ENCODE results near the gene MGMT. TPM values are rescaled to one million over a fixed set of nuclear protein-coding genes. Genes with fewer than 3 reads are reported as not detected.
A peak's percentile ranks its signal among the peaks of the same experiment; 100 is the strongest.

The MGMT gene
- total and polyA plus RNA-seq, 7 experiments from 2014 or later: 17.6 to 37.1 (median 22.0) TPM

DNA sequence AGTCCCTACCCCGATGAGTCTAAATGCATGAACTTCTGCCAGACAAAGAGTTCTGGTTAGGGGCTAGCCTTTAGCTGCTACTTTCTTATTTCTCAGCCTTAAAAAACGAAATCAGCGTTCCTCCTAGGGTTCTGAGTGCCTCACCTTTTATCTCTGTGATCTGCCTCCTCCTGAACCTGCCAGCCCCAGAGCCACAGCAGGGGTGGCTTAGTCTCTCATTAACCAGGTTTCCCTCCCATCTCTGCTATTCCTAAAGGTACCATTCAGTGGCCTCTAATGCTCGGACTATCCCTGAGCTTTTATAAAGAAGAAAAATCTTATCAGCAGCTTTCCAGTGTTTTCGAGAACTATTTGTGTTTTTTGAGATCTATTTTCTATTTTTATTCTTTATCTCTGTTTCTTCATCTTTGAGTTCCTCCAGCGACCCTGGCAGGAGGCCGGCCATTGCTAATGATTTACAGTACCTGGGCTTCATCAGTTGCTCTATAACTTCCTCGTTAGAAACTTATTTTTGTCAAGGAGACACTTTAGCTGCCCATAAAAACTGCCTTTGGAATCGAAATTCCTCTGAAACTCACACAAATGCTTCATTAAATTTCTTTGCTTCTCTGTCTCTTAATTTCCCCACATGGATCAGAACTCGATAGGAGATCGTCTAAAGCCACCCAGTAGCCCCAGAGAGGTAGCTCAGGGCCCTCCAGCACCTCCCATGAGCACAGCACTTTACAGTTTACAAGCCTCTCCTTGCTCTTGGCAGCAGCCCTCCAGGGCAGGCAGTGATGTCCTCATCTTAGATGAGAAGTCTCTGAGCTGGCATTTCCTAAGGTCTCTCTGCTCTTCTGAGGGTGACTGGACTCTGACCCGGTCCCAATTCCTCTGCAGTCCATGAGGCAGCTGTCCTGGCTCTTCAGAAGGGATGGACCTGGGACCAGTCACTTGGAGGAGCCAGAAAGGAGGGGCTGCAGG lies 347.9 kb downstream of the MGMT start:
- Mint-ChIP-seq H3K9me3 (peaks cover 0 to 27% (median 6%) of the 10 kb centered on the region in 11 donors), H3K4me1 (no peaks in the 10 kb centered on the region), H3K27ac (peak overlapping the region in 1 of 9 donors; percentile 80), H3K27me3 (peaks cover 0 to 16% (median 7%) of the 10 kb centered on the region in 5 donors), H3K4me3 (no peak overlapping the region), H3K36me3 (peaks cover 0 to 12% (median 8%) of the 10 kb centered on the region in 5 donors)
- Histone ChIP-seq H3K36me3 (ENCODE audit: control insufficient read depth in 2 of 3, insufficient read depth in 3 of 3, low read length in 3 of 3) (no peaks in the 10 kb centered on the region), H3K27me3 (ENCODE audit: control insufficient read depth in 2 of 2, insufficient read depth in 2 of 2, low read length in 2 of 2) (no peaks in the 10 kb centered on the region), H3K4me1 (ENCODE audit: control insufficient read depth in 2 of 2, insufficient read depth in 2 of 2, low read length in 2 of 2) (no peaks in the 10 kb centered on the region), H3K9me3 (ENCODE audit: control insufficient read depth in 2 of 3, low read length in 3 of 3) (no peaks in the 10 kb centered on the region), H3K4me3 (ENCODE audit: low read length) (no peak overlapping the region), H3K27ac (ENCODE audit: low read depth, low read length) (no peak overlapping the region)
- ChIA-PET POLR2A (no interaction called here), CTCF (no interaction called here)
- ATAC-seq (no peak), DNase-seq (no peak)
- intact Hi-C loops (cut with micrococcal nuclease): no loop called here

DNA sequence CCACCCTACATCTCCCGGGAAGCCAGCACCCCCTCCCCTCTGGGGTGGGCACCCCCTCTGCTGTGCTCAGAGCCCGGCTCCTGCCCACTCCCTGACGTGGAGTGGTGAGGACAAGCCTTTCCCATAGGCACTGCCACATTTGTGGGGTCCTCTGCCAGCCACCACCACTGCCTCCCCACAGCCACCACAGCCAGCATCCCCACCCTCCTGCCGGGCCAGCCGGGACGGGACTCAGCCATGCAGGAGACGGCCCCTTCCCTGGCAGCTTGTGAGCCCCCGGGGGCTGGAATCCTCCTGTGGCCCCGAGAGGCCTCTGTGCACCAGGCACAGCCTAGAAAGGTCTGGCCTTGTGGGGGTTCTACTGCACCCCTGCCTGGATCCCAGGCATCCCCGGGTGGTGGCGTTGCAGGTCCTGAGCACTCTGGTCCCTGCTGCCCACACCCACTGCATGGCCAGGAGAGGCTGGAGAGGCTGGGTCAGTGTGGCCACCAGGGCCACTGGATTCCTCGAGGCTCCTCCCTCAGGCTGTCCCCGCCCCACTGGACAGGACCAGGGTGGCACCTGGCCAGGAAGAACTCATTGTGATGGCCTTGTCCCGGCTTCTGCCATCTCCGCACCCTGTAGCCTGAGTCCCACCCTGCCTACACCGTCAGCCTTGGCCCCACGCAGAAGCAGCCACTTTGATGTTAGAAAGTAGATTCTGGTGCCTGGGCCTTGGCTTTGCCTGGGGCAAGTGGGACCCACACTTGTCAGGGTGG lies 349.0 kb downstream of the MGMT start:
- H3K4me1 ChIP-seq (ENCODE audit: control insufficient read depth in 2 of 2, insufficient read depth in 2 of 2, low read length in 2 of 2): no peaks in the 10 kb centered on the region
- H3K36me3 ChIP-seq (ENCODE audit: control insufficient read depth in 2 of 3, insufficient read depth in 3 of 3, low read length in 3 of 3): no peaks in the 10 kb centered on the region
- H3K27me3 ChIP-seq (ENCODE audit: control insufficient read depth in 2 of 2, insufficient read depth in 2 of 2, low read length in 2 of 2): no peaks in the 10 kb centered on the region
- Mint-ChIP-seq H3K9me3 (peaks cover 0 to 27% (median 6%) of the 10 kb centered on the region in 11 donors), H3K36me3 (peaks cover 0 to 12% (median 8%) of the 10 kb centered on the region in 5 donors), H3K4me1 (no peaks in the 10 kb centered on the region), H3K4me3 (no peak overlapping the region), H3K27ac (peak overlapping the region in 1 of 9 donors; percentile 38), H3K27me3 (peaks cover 0 to 16% (median 7%) of the 10 kb centered on the region in 5 donors)
- ChIA-PET CTCF (no interaction called here), POLR2A (no interaction called here)
- intact Hi-C loops (cut with micrococcal nuclease): no loop called here
- ATAC-seq (no peak), DNase-seq (no peak)
- no peak overlapping the region for H3K27ac ChIP-seq (ENCODE audit: low read depth, low read length)
- no peaks in the 10 kb centered on the region for H3K9me3 ChIP-seq (ENCODE audit: control insufficient read depth in 2 of 3, low read length in 3 of 3)
- no peak overlapping the region for H3K4me3 ChIP-seq (ENCODE audit: low read length)

GRCh38 chr10:129816656-129817045 lies 349.6 kb downstream of the MGMT start:
- no peaks in the 10 kb centered on the region for H3K9me3 ChIP-seq (ENCODE audit: control insufficient read depth in 2 of 3, low read length in 3 of 3)
- intact Hi-C loops (cut with micrococcal nuclease): no loop called here
- ChIA-PET CTCF (no interaction called here), POLR2A (no interaction called here)
- Mint-ChIP-seq H3K9me3 (peaks cover 0 to 27% (median 6%) of the 10 kb centered on the region in 11 donors), H3K27me3 (peaks cover 0 to 16% (median 7%) of the 10 kb centered on the region in 5 donors), H3K4me3 (no peak overlapping the region), H3K4me1 (no peaks in the 10 kb centered on the region), H3K27ac (no peak overlapping the region), H3K36me3 (peaks cover 0 to 12% (median 8%) of the 10 kb centered on the region in 5 donors)
- no peaks in the 10 kb centered on the region for H3K4me1 ChIP-seq (ENCODE audit: control insufficient read depth in 2 of 2, insufficient read depth in 2 of 2, low read length in 2 of 2)
- no peak overlapping the region for H3K4me3 ChIP-seq (ENCODE audit: low read length)
- no peak overlapping the region for H3K27ac ChIP-seq (ENCODE audit: low read depth, low read length)
- DNase-seq (no peak), ATAC-seq (no peak)
- no peaks in the 10 kb centered on the region for H3K27me3 ChIP-seq (ENCODE audit: control insufficient read depth in 2 of 2, insufficient read depth in 2 of 2, low read length in 2 of 2)
- no peaks in the 10 kb centered on the region for H3K36me3 ChIP-seq (ENCODE audit: control insufficient read depth in 2 of 3, insufficient read depth in 3 of 3, low read length in 3 of 3)
